HCT116 (cell line): ENCODE results near the gene CES5A. TPM values are rescaled to one million over a fixed set of nuclear protein-coding genes. Genes with fewer than 3 reads are reported as not detected.

Source experiments
- ATAC-seq: fragments of 200-7000 bp; cut with Tn5 transposase; 2 replicates; pipeline ENCODE4 v1.9.1; 2020; ENCODE audit warnings: mild to moderate bottlenecking, moderate library complexity
- BruUV-seq: library from RNA; stranded (reverse); fragments of 400-500 nt; replicated peaks from 2 replicates; lab custom pipeline; 2021; lab: Mats Ljungman, UMichigan
- CTCF ChIA-PET: fragments of 300-600 bp; sonication (Branson Sonifier 250); formaldehyde crosslinking; loops from one replicate; lab custom pipeline; 2021; ENCODE audit warnings: antibody characterized with exemption; lab: Charles Lee
- POLR2A ChIA-PET: fragments of 300-600, 350-600 bp; sonication (Branson Sonifier 250); formaldehyde crosslinking; loops from one replicate; lab custom pipeline; 2021; ENCODE audit warnings: antibody characterized with exemption; lab: Charles Lee
- RAD21 ChIA-PET, 2 experiments: fragments of 300-600 bp; sonication (Branson Sonifier 250); formaldehyde crosslinking; loops; one replicate each; lab custom pipeline; 2023; ENCODE audit warnings: low total read pairs in 2 of 2; ENCODE audit not compliant: uncharacterized antibody in 2 of 2, unreplicated experiment in 2 of 2, low non-redundant PET in 1 of 2; lab: Charles Lee
- DNase-seq: peaks from one replicate; pipeline ENCODE4 v3.0.0-alpha.2; 2010; ENCODE audit warnings: low read depth, low spot score
- H2AFZ ChIP-seq: fragments of 200-600 bp; shearing (Covaris generic), sonication (generic); 2 replicates; pipeline ENCODE4 v1.6.1; 2017; ENCODE audit warnings: low read depth, mixed run types, mixed read lengths, antibody characterized with exemption, low read length; ENCODE audit not compliant: poor library complexity, severe bottlenecking
- H3K27ac ChIP-seq: 2 replicates; pipeline ENCODE4 v1.5.1; 2012; ENCODE audit warnings: low read depth, low read length
- H3K27me3 ChIP-seq: fragments of 200-600 bp; sonication (generic); 2 replicates; pipeline ENCODE4 v1.6.1; 2016; ENCODE audit warnings: mixed run types, low read length, mixed read lengths; ENCODE audit not compliant: insufficient read depth
- H3K36me3 ChIP-seq, 2 experiments: fragments of 200-500 bp in 1 of 2; fragments of 200-600 bp in 1 of 2; sonication (Bioruptor generic) in 1 of 2; sonication (generic) in 1 of 2; 2 replicates each; pipeline versions ENCODE4 v1.5.1 to v1.6.1; 2014 to 2016; ENCODE audit warnings: low read length in 2 of 2, inconsistent platforms in 1 of 2, mixed read lengths in 1 of 2, mixed run types in 1 of 2; ENCODE audit not compliant: insufficient read depth in 2 of 2, control insufficient read depth in 1 of 2
- H3K4me1 ChIP-seq, 2 experiments: fragments of 200-600 bp in 1 of 2; sonication (generic) in 1 of 2; 2 replicates each; pipeline versions ENCODE4 v1.5.1 to v1.6.1; 2012 to 2017; ENCODE audit warnings: low read length in 2 of 2, inconsistent platforms in 1 of 2, mild to moderate bottlenecking in 1 of 2, mixed read lengths in 1 of 2, mixed run types in 1 of 2, moderate library complexity in 1 of 2; ENCODE audit not compliant: insufficient read depth in 2 of 2, control insufficient read depth in 1 of 2
- H3K4me2 ChIP-seq: fragments of 200-600 bp; sonication (generic); 2 replicates; pipeline ENCODE4 v1.6.1; 2017; ENCODE audit warnings: mixed run types, low read length, mixed read lengths
- H3K4me3 ChIP-seq, 2 experiments: fragments of 200-600 bp in 1 of 2; sonication (generic) in 1 of 2; replicated peaks in 1 of 2; 2 replicates each; pipeline ENCODE4 v1.5.1; 2011 to 2016; ENCODE audit warnings: low read length in 2 of 2, control low read depth in 1 of 2, low read depth in 1 of 2, mild to moderate bottlenecking in 1 of 2, mixed read lengths in 1 of 2, mixed run types in 1 of 2
- H3K79me2 ChIP-seq: fragments of 200-600 bp; sonication (generic); 2 replicates; pipeline ENCODE4 v1.6.1; 2017; ENCODE audit warnings: mild to moderate bottlenecking, mixed run types, low read length, moderate library complexity, mixed read lengths; ENCODE audit not compliant: insufficient read depth
- H3K9ac ChIP-seq: fragments of 200-600 bp; sonication (generic); 2 replicates; pipeline ENCODE4 v1.6.1; 2016; ENCODE audit warnings: low read length, mixed read lengths
- H3K9me2 ChIP-seq: fragments of 200-600 bp; sonication (generic), shearing (Covaris generic); 2 replicates; pipeline ENCODE4 v1.6.1; 2017; ENCODE audit warnings: mixed run types, mild to moderate bottlenecking, moderate library complexity; ENCODE audit not compliant: insufficient read depth
- H3K9me3 ChIP-seq, 2 experiments: fragments of 200-500 bp in 1 of 2; fragments of 200-600 bp in 1 of 2; sonication (Bioruptor generic) in 1 of 2; sonication (generic) in 1 of 2; 2 replicates each; pipeline ENCODE4 v1.6.1; 2014 to 2017; ENCODE audit warnings: low read length in 2 of 2, mixed read lengths in 2 of 2, inconsistent platforms in 1 of 2, low read depth in 1 of 2, mild to moderate bottlenecking in 1 of 2, mixed run types in 1 of 2, moderate library complexity in 1 of 2; ENCODE audit not compliant: control insufficient read depth in 1 of 2, insufficient read depth in 1 of 2
- H4K20me1 ChIP-seq: fragments of 200-600 bp; sonication (generic), shearing (Covaris generic); 2 replicates; pipeline ENCODE4 v1.6.1; 2017; ENCODE audit warnings: mixed run types, mild to moderate bottlenecking, moderate library complexity; ENCODE audit not compliant: insufficient read depth
- CBX3 ChIP-seq: IDR thresholded peaks from 2 replicates; pipeline ENCODE4 v1.6.1; 2012; ENCODE audit warnings: low read depth
- EGR1 ChIP-seq: IDR thresholded peaks from 2 replicates; pipeline ENCODE4 v1.6.1; 2012; ENCODE audit warnings: low read depth
- ELF1 ChIP-seq: IDR thresholded peaks from 2 replicates; pipeline ENCODE4 v1.6.1; 2012; ENCODE audit warnings: low read depth, borderline replicate concordance
- EZH2 ChIP-seq: fragments of 200-600 bp; sonication (generic); IDR thresholded peaks from 2 replicates; pipeline ENCODE4 v1.6.1; 2017; ENCODE audit warnings: antibody characterized with exemption, mixed run types
- EZH2phosphoT487 ChIP-seq: fragments of 200-600 bp; IDR thresholded peaks from 2 replicates; pipeline ENCODE4 v1.6.1; 2018; ENCODE audit warnings: antibody characterized with exemption, borderline replicate concordance
- FOSL1 ChIP-seq: IDR thresholded peaks from 2 replicates; pipeline ENCODE4 v1.6.1; 2012; ENCODE audit warnings: low read depth
- POLR2A ChIP-seq: IDR thresholded peaks from 2 replicates; pipeline ENCODE4 v1.7.0; 2011; ENCODE audit warnings: borderline replicate concordance; ENCODE audit not compliant: insufficient read depth, insufficient read length; ENCODE audit errors: extremely low read depth
- POLR2AphosphoS5 ChIP-seq: IDR thresholded peaks from 2 replicates; pipeline ENCODE4 v1.6.1; 2011; ENCODE audit warnings: mild to moderate bottlenecking, low read depth, low read length, moderate library complexity
- SIN3A ChIP-seq: IDR thresholded peaks from 2 replicates; pipeline ENCODE4 v1.6.1; 2012; ENCODE audit warnings: low read depth
- SP1 ChIP-seq: IDR thresholded peaks from 2 replicates; pipeline ENCODE4 v1.6.1; 2012; ENCODE audit warnings: low read depth
- SRF ChIP-seq: IDR thresholded peaks from 2 replicates; pipeline ENCODE4 v1.6.1; 2012; ENCODE audit warnings: low read depth
- TCF7L2 ChIP-seq: IDR thresholded peaks from 2 replicates; pipeline ENCODE4 v1.7.0; 2011; ENCODE audit warnings: borderline replicate concordance, inconsistent platforms; ENCODE audit not compliant: insufficient read depth, insufficient read length; ENCODE audit errors: extremely low read depth
- YY1 ChIP-seq: IDR thresholded peaks from 2 replicates; pipeline ENCODE4 v1.6.1; 2011; ENCODE audit warnings: low read length, low read depth, moderate library complexity, mild to moderate bottlenecking; ENCODE audit not compliant: insufficient replicate concordance; ENCODE audit errors: extremely low read depth
- ZFX ChIP-seq: fragments of 450-650 bp; IDR thresholded peaks from 2 replicates; pipeline ENCODE4 v1.6.1; 2017
- ZNF274 ChIP-seq: fragments of 200-500 bp; sonication (Bioruptor generic); IDR thresholded peaks from 2 replicates; pipeline ENCODE4 v1.6.1; 2014; ENCODE audit warnings: mild to moderate bottlenecking, low read depth, low read length, inconsistent platforms
- intact Hi-C: fragments of 100-400 bp; cut with micrococcal nuclease; formaldehyde crosslinking; loops from 2 replicates; pipeline ENCODE4 v1.10.0; 2022
- total RNA-seq: library from RNA; stranded (reverse); gene quantifications from one replicate; pipeline ENCODE4 v1.2.1, GENCODE V29; 2021; ENCODE audit not compliant: unreplicated experiment
- TF ChIP-seq, protein P1 (sequence below): IDR thresholded peaks from 2 replicates; pipeline ENCODE4 v1.6.1; 2011; ENCODE audit warnings: mild to moderate bottlenecking, low read length, moderate library complexity; ENCODE audit not compliant: insufficient replicate concordance; ENCODE audit errors: extremely low read depth
- TF ChIP-seq, protein P2 (sequence below): IDR thresholded peaks from 2 replicates; pipeline ENCODE4 v1.6.1; 2012
- TF ChIP-seq, protein P3 (sequence below), 3 experiments: fragments of 200-600 bp in 1 of 3; sonication (generic) in 1 of 3; IDR thresholded peaks in 2 of 3; conservative IDR thresholded peaks in 1 of 3; 2 replicates each; pipeline ENCODE4 v1.5.1; 2012 to 2017; ENCODE audit warnings: low read depth in 2 of 3, low read length in 2 of 3, antibody characterized with exemption in 1 of 3, borderline replicate concordance in 1 of 3, control low read depth in 1 of 3, mild to moderate bottlenecking in 1 of 3, mixed read lengths in 1 of 3, mixed run types in 1 of 3, moderate library complexity in 1 of 3; ENCODE audit not compliant: insufficient read depth in 1 of 3
- TF ChIP-seq, protein P4 (sequence below): IDR thresholded peaks from 2 replicates; pipeline ENCODE4 v1.6.1; 2012; ENCODE audit warnings: low read depth

The CES5A gene
- total RNA-seq, 1 experiment from 2014 or later: not detected

DNA sequence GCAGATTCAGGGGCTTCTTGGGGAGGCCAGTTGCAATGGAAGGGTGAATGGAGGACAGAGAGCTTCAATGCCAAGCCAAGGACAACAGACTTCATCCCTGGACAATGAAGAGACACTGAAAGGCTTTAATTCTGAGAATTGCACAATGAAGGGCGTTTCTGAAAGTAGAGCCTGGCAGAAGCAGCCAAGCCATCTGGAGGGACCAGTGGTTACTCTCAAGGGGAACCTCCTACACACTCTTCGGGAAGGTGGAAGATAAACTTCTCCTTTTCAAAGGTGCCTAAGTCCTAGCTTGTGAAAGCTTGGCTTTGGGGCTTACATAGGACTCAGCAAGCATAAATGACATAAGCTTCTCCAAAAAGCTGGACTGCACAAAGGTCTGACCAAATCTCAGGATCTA is 36.1 kb downstream of the CES5A start (continued):
- TF ChIP-seq SIN3A (no peak), FOSL1 (no peak), CBX3 (no peak), ZNF274 (no peak), EZH2phosphoT487 (no peak), ZFX (no peak), EGR1 (no peak), TCF7L2 (no peak)
- TF ChIP-seq, protein P1, sequence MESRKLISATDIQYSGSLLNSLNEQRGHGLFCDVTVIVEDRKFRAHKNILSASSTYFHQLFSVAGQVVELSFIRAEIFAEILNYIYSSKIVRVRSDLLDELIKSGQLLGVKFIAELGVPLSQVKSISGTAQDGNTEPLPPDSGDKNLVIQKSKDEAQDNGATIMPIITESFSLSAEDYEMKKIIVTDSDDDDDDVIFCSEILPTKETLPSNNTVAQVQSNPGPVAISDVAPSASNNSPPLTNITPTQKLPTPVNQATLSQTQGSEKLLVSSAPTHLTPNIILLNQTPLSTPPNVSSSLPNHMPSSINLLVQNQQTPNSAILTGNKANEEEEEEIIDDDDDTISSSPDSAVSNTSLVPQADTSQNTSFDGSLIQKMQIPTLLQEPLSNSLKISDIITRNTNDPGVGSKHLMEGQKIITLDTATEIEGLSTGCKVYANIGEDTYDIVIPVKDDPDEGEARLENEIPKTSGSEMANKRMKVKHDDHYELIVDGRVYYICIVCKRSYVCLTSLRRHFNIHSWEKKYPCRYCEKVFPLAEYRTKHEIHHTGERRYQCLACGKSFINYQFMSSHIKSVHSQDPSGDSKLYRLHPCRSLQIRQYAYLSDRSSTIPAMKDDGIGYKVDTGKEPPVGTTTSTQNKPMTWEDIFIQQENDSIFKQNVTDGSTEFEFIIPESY: no peak
- TF ChIP-seq, protein P2, sequence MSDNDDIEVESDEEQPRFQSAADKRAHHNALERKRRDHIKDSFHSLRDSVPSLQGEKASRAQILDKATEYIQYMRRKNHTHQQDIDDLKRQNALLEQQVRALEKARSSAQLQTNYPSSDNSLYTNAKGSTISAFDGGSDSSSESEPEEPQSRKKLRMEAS: no peak

DNA sequence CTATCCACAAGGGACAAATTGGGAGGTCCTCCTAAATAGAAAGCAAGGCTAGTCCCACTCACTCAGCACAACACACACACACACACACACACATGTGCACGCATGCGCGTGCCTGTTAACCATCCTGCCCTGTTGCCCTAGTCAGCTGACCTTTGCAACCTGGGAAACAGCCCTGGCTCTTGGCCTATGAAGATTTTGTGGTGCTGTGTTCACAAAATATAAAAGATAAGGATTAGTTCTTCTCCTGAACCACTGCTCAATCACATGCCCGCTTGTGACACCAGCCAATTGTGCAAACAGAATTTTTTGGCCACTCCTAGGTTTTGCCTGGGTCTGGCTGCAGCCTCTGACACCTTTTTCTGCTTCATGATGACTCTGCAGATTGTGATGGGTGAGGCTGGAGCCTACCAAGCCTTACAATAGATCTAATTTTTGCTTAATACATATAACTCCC is 39.0 kb downstream of the CES5A start:
- Histone ChIP-seq H3K9ac (no peak overlapping the region), H3K27me3 (peaks cover 5% of the 10 kb centered on the region; the same call in 1 of the 2 replicates), H2AFZ (no peak overlapping the region), H3K27ac (no peak overlapping the region), H4K20me1 (no peaks in the 10 kb centered on the region), H3K4me3 (no peak overlapping the region), H3K4me2 (no peak overlapping the region), H3K4me1 (no peaks in the 10 kb centered on the region), H3K36me3 (no peaks in the 10 kb centered on the region), H3K79me2 (no peaks in the 10 kb centered on the region), H3K9me2 (no peaks in the 10 kb centered on the region), H3K9me3 (no peaks in the 10 kb centered on the region)
- RAD21 ChIA-PET: no interaction called here
- POLR2A ChIA-PET: no interaction called here
- CTCF ChIA-PET: no interaction called here
- intact Hi-C loops: no loop called here
- no peak for ATAC-seq
- no peak for DNase-seq
- no TSS peak for BruUV-seq
- TF ChIP-seq POLR2A (no peak), ELF1 (no peak), SRF (no peak), ZNF274 (no peak), TCF7L2 (no peak), SIN3A (no peak), EZH2 (no peak), POLR2AphosphoS5 (no peak), FOSL1 (no peak), YY1 (no peak), SP1 (no peak), CBX3 (no peak), ZFX (no peak)
- TF ChIP-seq, protein P3, sequence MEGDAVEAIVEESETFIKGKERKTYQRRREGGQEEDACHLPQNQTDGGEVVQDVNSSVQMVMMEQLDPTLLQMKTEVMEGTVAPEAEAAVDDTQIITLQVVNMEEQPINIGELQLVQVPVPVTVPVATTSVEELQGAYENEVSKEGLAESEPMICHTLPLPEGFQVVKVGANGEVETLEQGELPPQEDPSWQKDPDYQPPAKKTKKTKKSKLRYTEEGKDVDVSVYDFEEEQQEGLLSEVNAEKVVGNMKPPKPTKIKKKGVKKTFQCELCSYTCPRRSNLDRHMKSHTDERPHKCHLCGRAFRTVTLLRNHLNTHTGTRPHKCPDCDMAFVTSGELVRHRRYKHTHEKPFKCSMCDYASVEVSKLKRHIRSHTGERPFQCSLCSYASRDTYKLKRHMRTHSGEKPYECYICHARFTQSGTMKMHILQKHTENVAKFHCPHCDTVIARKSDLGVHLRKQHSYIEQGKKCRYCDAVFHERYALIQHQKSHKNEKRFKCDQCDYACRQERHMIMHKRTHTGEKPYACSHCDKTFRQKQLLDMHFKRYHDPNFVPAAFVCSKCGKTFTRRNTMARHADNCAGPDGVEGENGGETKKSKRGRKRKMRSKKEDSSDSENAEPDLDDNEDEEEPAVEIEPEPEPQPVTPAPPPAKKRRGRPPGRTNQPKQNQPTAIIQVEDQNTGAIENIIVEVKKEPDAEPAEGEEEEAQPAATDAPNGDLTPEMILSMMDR (IDR thresholded peaks at IDR 0.05 in 2 of 3, conservative IDR thresholded peaks at IDR 0.05 in 1 of 3; ENCODE audit: borderline replicate concordance in 1 of 3, insufficient read depth in 1 of 3, low read depth in 2 of 3, low read length in 2 of 3): no peak
- TF ChIP-seq, protein P4, sequence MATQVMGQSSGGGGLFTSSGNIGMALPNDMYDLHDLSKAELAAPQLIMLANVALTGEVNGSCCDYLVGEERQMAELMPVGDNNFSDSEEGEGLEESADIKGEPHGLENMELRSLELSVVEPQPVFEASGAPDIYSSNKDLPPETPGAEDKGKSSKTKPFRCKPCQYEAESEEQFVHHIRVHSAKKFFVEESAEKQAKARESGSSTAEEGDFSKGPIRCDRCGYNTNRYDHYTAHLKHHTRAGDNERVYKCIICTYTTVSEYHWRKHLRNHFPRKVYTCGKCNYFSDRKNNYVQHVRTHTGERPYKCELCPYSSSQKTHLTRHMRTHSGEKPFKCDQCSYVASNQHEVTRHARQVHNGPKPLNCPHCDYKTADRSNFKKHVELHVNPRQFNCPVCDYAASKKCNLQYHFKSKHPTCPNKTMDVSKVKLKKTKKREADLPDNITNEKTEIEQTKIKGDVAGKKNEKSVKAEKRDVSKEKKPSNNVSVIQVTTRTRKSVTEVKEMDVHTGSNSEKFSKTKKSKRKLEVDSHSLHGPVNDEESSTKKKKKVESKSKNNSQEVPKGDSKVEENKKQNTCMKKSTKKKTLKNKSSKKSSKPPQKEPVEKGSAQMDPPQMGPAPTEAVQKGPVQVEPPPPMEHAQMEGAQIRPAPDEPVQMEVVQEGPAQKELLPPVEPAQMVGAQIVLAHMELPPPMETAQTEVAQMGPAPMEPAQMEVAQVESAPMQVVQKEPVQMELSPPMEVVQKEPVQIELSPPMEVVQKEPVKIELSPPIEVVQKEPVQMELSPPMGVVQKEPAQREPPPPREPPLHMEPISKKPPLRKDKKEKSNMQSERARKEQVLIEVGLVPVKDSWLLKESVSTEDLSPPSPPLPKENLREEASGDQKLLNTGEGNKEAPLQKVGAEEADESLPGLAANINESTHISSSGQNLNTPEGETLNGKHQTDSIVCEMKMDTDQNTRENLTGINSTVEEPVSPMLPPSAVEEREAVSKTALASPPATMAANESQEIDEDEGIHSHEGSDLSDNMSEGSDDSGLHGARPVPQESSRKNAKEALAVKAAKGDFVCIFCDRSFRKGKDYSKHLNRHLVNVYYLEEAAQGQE: no peak
